GM23248 (cell line): ENCODE data around the gene PNRC1.

Source experiments
- EZH2 ChIP-seq: fragments of 200-600 bp; sonication (generic); IDR thresholded peaks from 2 replicates; pipeline ENCODE4 v1.6.1; 2018; ENCODE audit warnings: antibody characterized with exemption, mild to moderate bottlenecking; ENCODE audit not compliant: insufficient read depth, poor library complexity, severe bottlenecking
- EZH2phosphoT487 ChIP-seq: fragments of 200-600 bp; sonication (generic); IDR thresholded peaks from 2 replicates; pipeline ENCODE4 v1.6.1; 2018; ENCODE audit warnings: antibody characterized with exemption, moderate library complexity, mild to moderate bottlenecking, low read depth; ENCODE audit not compliant: insufficient read depth

DNA sequence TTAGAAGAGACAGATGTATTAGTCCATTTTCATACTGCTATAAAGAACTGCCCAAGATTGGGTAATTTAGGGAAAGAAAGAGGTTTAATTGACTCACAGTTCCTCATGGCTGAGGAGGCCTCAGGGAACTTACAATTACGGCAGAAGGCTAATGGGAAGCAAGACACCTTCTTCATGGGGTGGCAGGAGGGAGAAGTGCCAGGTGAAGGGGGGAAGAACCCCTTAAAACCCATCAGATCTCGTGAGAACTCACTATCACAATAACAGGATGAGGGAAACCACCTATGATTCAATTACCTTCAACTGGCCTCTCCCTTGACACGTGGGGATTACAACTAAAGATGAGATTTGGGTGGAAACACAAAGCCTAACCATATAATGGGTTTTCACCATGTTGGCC lies 28.9 kb upstream of the PNRC1 start:
- TF ChIP-seq EZH2phosphoT487, result no peak
- no peak for TF ChIP-seq EZH2
